Left renal cortex interstitium (tissue), 4 donors: ENCODE measurements around the gene RPS28. TPM values are rescaled to one million over a fixed set of nuclear protein-coding genes. Genes with fewer than 3 reads are reported as not detected.
"Not testable (repeated sequence)": the region's sequence is repeated elsewhere in the genome, so short reads cannot be mapped to it uniquely, and the experiment has no call there.

Experiments
- DNase-seq, 4 donors: peaks; one replicate each; pipeline ENCODE4 v3.0.0-alpha.2; 2013; ENCODE audit warnings: low read depth in 4 of 4, low spot score in 2 of 4, missing footprints in 1 of 4
- polyA plus RNA-seq, 4 donors: library from polyadenylated mRNA; unstranded; fragments of 120-200 nt; gene quantifications; one replicate each; pipeline ENCODE4 v1.2.1, GENCODE V29; 2013; ENCODE audit not compliant: insufficient read length in 4 of 4

Gene RPS28
- polyA plus RNA-seq, 4 donors: 436 to 644 (median 479) TPM

DNA sequence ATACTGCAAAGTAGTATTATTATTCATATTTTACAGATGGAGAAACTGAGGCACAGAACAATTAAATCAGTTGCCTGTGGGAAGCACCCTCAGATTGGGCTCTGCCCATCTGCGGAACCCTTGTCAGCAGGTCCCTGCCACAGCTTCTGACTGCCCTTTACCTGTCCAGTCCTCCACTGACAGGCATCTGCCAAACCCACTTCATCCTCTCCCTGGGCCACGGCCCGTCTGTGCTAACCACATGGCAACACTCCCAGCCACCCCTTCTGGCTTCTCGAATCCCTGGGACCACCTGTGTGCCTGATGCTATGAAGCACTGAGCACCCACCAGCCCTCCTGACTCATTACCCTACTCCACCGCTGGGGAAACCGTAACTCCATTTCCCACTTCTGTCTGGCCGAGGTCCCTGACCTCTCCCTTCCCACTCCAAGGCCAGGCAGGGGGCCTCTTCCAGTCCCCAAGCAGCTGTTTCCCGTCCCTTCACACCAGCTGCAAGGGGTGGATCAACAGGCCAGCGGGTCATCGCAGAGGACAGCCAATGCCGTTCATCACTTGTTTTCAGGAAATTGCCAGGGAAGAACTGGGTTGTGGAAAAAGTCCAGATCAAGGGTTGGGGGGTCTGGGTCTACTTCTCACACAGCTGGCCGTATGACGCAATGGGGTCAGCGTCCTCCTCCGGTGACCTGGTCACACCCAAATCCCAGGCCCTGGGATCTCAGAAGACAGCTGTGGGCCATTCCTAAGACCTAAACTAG, 19.2 kb downstream of the RPS28 start:
- no peak for DNase-seq

DNA sequence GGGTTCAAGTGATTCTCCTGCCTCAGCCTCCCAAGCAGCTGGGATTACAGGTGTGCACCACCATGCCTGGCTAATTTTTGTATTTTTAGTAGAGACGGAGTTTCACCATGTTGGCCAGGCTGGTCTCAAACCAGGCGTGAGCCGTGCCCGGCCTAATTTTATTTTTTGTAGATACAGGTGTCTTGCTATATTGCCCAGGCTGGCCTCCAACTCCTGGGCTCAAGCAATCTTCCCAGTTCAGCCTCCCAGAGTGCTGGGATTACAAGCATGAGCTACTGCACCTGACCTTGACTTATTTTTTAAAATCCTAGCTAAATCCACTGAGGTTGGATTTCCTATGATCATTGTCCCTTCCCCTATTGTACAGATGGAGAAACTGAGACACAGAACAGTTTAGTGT, 20.2 kb downstream of the RPS28 start:
- not testable (repeated sequence) for DNase-seq

DNA sequence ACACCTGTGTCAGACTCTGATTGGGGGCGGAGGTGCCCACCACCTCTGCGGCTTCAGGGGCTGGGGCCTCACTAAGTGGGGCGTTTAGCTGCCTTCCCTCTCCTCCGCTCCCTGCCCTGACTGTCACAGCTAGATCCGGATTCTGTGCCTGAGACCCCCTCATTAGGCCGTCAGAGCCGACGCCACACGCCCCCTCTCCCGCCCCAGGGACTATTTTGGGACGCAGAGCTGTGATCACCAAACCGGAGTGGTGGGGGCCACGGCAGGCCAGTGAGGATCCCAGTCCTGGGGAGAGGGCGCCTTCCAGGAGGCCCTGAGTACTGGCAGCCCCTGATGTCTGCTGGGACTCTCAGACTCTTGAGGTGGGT, 21.0 kb downstream of the RPS28 start:
- no peak for DNase-seq

DNA sequence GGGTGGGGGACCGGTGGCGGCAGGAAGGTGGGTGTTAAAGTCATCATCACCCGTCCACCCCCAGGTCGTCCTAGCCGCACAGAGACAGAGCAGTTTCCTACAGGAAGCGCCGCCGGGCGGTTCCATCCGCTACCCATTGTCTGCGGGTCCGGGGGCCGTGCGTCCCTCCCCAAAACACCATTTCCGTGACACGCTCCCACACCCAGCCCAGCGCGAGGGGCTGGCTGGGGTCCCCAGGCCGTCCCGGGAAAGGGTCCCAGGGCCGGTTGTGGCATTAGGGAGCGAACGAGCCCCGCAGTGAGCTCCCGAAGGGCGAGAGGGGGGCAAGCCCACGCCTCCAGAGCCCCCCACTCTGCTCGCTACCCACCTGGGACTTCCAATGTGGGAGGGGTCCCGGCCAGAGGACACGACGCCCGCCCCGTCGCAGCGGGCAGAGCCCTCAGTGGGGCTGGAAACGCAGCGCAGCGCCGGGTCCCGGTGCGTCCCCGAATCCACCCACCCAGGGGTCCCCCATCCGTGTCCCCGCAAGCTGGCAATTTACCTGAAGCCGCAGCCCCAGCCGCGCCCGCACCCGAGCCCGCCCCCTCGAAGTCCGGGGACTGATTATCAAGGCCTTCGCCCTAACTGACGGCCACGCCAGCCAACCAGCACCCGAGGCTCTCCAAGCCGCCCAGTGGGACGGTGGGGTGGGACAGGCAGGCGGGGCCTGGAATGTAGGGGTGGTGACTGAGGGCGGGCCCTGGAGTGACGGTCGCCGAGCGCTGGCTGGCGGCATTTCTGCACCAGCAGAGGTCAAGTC, 21.6 kb downstream of the RPS28 start, which contains the start of gene KANK3:
Gene KANK3, minus strand, starts transcription at position 579 of the 799 bp plus-strand sequence. CDS start 5,434 bp downstream, outside the sequence.
- peak in 1 of 4 donors; percentile 87 for DNase-seq

DNA sequence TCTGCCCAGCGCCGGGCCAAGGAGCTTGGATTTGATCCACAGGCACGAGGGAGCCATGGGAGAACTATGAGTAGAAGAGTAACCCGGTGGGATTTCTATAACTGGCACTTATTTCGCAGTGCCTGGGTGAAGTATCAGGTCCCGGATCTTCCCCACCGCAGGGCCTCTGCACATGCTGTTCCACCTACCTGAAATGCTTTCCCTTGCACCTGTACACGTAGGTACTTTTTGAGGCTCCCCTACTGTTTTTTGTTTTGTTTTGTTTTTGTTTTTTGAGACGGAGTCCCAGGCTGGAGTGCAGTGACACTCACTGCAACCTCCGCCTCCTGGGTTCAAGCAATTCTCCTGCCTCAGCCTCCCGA, 22.2 kb downstream of the RPS28 start:
- DNase-seq: no peak

DNA sequence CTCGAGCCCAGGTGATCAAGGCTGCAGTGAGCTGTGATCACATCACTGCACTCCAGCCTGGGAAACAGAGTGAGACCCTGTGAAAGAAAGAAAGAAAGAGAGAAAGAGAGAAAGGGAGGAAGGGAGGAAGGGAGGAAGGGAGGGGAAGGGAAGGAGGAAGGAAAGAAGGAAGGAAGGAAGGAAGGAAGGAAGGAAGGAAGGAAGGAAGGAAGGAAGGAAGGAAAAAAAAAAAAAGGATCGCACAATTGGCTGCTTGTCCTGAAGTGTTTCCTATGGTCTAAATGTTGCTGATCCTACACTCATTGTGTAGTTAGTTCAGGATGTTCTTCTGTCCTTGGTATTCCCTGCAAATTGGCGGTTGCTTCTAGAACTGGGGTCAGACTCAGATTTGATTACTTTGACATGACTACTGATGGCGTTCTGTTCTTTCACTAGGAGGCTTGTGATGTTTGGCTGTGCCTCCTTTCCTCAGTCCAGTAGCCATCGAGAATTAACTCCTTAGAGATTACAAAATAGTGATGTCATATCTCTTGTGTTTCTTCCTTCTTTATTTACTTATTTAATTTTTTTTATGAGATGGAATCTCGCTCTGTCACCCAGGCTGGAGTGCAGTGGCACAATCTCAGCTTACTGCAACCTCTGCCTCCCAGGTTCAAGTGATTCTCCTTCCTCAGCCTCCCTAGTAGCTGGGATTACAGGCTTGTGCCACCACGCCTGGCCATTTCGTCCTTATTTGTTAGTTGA, 28.5 kb downstream of the RPS28 start:
- not testable (repeated sequence) for DNase-seq

DNA sequence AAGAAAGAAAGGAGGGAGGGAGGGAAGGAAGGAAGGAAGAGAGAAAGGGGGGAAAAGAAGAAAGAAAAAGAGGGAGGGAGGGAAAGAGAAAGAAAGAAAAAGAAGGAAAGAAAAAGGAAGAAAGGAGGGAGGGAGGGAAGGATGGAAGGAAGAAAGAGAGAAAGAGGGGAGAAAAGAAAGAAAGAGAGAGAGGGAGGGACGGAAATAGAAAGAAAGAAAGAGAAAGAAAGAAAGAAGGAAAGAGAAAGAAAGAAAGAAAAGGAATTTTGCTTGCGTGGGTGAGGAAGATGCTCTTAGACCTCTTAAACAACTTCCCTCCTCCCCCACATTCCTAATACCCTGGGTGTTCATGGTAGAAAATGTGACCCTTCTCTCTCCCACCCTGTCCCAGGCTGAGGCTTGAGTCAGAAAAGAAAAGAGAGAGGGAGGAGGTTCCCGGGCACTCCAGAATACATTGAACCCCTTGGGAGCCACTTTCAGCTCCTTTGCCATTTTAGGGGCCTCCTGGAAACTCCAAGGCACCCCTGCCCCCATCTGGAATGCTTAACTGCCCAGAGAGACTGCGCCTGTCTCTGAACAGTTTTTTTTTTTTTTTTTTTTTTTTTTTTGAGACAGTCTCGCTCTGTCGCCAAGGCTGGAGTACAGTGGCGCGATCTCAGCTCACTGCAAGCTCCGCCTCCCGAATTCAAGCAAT, 31.0 kb downstream of the RPS28 start:
- DNase-seq: no peak

DNA sequence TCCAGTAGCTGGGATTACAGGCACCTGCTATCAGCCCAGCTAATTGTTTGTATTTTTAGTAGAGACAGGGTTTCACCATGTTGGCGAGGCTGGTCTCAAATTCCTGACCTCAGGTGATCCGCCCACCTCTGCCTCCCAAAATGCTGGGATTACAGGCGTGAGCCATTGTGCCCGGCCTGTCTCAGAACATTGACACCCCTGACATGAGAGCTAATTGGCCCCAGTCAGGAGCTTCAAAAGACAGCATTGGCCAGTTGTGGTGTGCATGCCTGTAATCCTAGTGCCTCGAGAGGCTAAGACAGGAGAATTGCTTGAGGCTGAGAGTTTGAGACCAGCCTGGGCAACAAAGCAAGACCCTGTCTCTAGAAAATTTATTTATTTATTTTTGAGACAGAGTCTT, 31.5 kb downstream of the RPS28 start:
- DNase-seq: not testable (repeated sequence)

DNA sequence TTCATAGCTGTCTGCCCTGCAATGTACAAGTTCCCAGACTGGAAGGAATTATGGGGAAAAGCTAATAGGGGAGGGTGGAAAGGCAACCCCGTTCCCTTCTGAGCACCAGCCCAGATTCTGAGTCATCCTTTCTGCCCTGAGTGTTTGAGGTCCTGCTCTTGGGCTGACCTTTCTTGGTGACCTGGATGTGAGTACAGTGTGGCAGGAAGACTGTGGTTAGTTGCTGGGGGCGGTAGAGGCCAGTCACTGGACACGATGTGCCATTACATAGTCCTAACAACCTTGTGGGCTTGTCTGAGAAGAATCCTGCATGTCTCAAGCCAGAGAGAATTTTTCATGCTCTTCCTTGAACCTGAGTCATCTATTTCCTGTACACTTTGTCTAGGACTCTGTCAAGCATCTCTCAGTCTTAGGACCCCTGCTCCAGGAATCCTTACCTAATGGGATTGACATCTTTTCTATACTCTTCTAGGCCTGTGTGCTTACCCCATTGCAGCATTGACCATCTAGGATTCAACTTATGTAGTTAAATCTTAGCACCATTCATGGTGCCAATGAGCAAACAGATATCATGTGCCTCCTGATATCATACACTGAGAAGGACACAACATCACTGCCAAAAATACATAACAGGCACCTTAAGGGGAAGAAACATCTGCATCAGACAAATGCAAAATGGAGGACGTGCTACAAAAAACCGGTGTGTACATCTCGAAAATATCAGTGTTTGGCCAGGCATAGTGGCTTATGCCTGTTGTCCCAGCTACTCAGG, 34.5 kb downstream of the RPS28 start:
- DNase-seq: no peak

DNA sequence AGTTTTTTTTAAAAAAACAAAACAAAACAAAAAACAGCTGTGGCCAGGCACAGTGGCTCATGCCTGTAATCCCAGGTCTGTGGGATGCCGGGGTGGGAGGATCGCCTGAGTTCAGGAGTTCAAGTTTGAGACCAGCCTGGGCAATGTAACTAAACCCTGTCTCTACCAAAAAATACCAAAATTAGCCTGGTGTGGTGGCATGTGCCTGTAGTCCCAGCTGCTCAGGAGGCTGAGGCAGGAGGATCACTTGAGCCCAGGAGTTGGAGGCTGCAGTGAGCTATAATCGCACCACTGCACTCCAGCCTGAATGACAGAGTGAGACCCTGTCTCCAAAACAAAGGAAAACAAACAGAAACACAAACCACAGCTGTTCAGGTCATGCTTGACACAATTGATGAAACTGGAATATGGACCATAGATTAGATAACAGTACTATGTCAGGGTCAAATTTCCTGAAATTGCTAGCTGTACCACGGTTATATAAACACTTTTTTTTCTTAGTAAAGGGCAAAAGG, 35.8 kb downstream of the RPS28 start:
- no peak for DNase-seq

DNA sequence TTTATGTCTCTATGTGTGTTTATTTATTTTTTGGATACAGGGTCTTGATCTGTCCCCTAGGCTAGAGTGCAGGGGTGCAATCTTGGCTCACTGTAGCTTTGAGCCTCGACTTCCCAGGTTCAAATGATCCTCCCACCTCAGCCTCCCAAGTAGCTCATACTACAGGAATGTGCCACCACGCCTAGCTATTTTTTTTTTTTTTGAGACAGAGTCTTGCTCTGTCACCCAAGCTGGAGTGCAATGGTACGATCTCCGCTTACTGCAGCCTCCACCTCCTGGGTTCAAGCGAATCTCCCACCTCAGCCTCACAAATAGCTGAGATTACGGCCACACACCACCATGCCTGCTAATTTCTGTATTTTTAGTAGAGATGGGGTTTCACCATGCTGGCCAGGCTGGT, 37.7 kb downstream of the RPS28 start:
- DNase-seq: no peak

DNA sequence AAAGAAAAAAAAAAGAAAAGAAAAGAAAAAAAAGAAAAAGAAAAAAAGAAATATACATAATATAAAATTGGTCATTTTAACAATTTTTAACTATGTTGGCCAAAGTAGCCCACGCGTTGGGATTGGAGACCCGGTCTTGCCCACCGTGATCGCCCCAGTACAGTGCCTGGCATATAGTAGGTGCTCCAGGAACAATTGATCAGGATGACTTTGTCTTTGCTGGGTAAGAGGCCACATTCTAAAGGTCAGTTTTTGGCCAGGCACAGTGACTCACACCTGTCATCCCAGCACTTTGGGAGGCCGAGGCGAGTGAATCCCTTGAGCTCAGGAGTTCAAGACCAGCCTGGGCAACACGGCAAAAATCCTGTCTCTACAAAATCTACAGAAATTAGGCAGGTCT, 38.9 kb downstream of the RPS28 start:
- DNase-seq: no peak

DNA sequence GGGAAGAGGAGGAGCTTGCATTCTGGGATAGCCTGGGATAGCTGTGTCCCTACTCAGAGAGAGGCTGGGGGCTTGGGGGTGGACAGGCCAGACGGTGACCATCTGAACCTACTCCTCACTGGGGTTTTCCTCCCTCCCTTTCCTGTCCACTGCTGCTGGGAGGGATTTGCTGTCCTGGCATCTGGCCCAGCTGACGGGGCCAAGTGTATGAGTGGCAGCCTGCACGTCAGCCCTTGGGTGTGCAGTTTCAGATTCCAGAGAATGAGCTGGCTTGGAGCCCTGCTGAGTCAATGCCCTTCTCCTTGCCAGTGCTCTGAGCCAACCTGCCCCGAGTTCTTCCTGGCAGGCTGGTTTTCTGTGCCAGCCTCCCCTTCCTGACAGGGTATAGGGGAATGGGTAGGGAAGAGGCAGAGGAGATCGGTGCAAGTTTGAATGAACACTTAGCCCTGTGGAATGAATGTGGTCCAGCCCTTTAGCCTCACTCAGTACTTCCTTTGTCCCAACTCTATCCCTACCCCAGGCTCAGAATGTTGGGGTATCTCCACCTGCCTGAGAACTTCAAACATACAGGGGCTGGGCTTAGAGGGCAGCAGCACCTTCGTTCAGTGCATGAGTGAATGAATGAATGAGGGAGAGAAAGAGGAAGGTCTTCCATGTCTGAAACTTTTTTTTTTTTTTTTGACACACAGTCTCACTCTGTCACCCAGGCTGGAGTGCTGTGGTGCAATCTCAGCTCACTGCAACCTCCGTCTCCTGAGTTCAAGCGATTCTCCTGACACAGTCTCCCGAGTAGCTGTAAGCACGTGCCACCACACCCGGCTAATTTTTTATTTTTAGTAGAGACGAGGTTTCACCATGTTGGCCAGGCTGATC, 40.9 kb downstream of the RPS28 start:
- no peak for DNase-seq

DNA sequence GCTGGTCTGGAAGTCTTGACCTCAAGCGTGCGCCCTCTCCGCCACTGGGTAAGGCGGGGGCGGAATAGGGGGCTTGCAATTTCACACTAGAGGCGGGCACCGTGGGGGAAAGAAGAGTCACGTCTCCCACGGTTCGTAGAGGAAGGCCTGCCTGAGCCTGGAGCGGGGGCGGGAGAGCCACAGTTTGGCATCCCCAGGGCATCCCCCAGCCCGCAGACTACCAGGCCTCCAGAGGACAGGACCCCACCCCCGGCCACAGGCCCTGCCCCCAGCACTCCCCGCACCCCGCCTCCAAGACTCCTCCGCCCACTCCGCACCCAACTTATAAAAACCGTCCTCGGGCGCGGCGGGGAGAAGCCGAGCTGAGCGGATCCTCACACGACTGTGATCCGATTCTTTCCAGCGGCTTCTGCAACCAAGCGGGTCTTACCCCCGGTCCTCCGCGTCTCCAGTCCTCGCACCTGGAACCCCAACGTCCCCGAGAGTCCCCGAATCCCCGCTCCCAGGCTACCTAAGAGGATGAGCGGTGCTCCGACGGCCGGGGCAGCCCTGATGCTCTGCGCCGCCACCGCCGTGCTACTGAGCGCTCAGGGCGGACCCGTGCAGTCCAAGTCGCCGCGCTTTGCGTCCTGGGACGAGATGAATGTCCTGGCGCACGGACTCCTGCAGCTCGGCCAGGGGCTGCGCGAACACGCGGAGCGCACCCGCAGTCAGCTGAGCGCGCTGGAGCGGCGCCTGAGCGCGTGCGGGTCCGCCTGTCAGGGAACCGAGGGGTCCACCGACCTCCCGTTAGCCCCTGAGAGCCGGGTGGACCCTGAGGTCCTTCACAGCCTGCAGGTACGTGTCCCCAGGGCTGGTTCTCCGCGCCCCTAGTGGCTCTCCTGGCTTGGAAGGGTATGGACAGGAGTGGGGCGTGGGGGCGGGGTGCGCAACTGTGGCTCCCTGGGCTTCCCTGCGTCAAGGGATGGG, 42.8 kb downstream of the RPS28 start, which contains the start of gene ANGPTL4:
Gene ANGPTL4, plus strand, starts transcription at position 353 of the 969 bp plus-strand sequence. Its CDS starts 167 bp downstream, at position 520.
- DNase-seq: no peak

DNA sequence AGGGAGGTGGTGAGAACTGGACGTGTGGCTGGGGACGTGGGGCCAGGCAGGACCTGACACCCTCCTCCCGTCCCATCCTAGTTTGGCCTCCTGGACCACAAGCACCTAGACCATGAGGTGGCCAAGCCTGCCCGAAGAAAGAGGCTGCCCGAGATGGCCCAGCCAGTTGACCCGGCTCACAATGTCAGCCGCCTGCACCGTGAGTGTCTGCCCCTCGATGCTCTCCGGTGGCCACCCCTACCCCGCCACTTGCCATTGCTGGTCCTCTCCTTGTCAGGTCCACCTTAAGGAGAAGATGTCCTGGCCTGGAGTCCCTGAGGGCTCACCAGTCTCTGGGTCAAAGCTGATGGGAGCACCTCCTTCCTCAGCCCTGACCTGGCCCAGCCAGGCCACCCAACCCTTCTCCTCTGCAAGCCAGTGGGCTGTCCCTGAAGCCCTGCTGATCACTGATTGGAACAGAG, 44.9 kb downstream of the RPS28 start:
- no peak for DNase-seq

DNA sequence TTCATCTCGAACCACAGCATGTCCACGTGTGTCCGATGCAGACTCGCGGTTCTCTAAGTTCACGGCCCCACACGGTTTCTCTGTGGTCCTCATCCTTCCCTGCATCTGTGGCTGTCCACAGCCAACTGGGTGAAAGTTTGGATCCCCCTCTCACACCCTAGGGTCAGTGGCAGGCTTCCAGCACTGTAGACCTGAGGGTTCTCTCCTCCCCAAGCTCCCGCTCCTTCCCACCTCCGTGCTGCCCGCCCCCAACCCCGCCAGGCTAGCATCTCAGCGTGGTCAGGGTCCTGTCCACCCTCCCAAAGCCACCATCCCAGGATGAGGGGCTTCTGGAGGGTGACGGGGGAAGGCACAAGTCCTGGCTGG, 45.6 kb downstream of the RPS28 start:
- no peak for DNase-seq

DNA sequence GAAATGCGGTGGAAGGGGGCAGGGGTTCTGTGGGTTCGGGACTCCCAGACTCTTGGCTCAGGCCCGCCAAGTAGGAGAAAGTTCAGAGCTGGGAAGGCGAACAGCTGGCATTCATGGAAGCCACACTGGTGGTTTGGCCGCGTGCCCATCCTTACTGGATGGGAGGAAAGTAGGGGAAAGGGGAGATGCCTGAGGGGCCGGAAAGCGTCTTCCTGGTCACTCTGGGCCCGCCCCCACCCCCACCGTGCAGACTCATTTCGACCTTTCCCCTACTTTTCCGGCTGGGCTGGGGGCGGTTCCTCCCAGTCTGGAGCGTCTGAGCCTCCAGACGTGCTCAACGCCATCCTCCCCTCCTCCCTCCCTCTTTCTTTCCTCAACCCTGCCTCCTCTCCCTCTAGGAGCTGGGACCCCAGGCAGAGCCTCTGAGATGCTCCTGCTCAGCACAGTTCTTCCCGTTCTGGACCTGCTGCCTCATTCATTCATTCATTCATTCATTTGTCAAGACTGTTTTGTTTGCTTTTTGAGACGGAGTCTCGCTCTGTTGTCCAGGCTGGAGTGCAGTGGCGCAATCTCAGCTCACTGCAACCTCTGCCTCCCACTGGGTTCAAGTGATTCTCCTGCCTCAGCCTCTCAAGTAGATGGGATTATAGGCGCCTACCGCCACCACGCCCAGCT, 46.2 kb downstream of the RPS28 start:
- peak in 3 of 4 donors; percentile 50 to 92 (median 78) for DNase-seq
